H1 (cell line): Measurements from ENCODE around the gene SNX30. TPM values are rescaled to one million over a fixed set of nuclear protein-coding genes. Genes with fewer than 3 reads are reported as not detected.

Experiments
- CTCF ChIA-PET: fragments of 300-600 bp; sonication (Branson Sonifier 250); formaldehyde crosslinking; loops from one replicate; lab custom pipeline; 2021; ENCODE audit not compliant: partially characterized antibody; lab: Charles Lee
- POLR2A ChIA-PET: fragments of 300-600 bp; sonication (Branson Sonifier 250); formaldehyde crosslinking; loops from one replicate; lab custom pipeline; 2021; ENCODE audit warnings: inconsistent platforms; ENCODE audit not compliant: partially characterized antibody; lab: Charles Lee
- DNase-seq, 2 experiments: peaks; one replicate each; pipeline versions ENCODE4 v3.0.0 to v3.0.0-alpha.2; 2010 to 2022; ENCODE audit warnings: low spot score in 2 of 2, low read depth in 1 of 2, mixed read lengths in 1 of 2
- FAIRE-seq: peaks from 2 replicates; lab custom pipeline; 2011; peaks lifted over from hg19 to GRCh38; lab: Jason Lieb, UNC
- H2AFZ ChIP-seq: 2 replicates; pipeline ENCODE4 v1.8.1; 2012; ENCODE audit warnings: low read length, inconsistent platforms
- H2AK5ac ChIP-seq: 2 replicates; pipeline ENCODE4 v1.6.1; 2013; ENCODE audit warnings: low read depth, low read length
- H2BK120ac ChIP-seq: replicated peaks from 2 replicates; pipeline ENCODE3; 2013; ENCODE audit warnings: low read depth, low read length, inconsistent platforms
- H2BK12ac ChIP-seq: 2 replicates; pipeline ENCODE4 v1.6.1; 2013; ENCODE audit warnings: low read depth, low read length
- H2BK15ac ChIP-seq: 2 replicates; pipeline ENCODE4 v1.6.1; 2013; ENCODE audit warnings: low read length
- H2BK20ac ChIP-seq: 2 replicates; pipeline ENCODE4 v1.6.1; 2013; ENCODE audit warnings: low read length
- H2BK5ac ChIP-seq: 2 replicates; pipeline ENCODE4 v1.6.1; 2013; ENCODE audit warnings: low read depth, low read length
- H3K14ac ChIP-seq: 2 replicates; pipeline ENCODE4 v1.6.1; 2013; ENCODE audit warnings: inconsistent platforms; ENCODE audit not compliant: insufficient read length
- H3K18ac ChIP-seq: 2 replicates; pipeline ENCODE4 v1.6.1; 2013; ENCODE audit warnings: low read length; ENCODE audit errors: extremely low read depth
- H3K23ac ChIP-seq: 2 replicates; pipeline ENCODE4 v1.6.1; 2013; ENCODE audit warnings: inconsistent platforms; ENCODE audit not compliant: insufficient read length
- H3K23me2 ChIP-seq: 2 replicates; pipeline ENCODE4 v1.6.1; 2013; ENCODE audit warnings: low read depth, low read length
- H3K27ac ChIP-seq: 2 replicates; pipeline ENCODE4 v1.6.1; 2011; ENCODE audit warnings: low read depth, low read length, inconsistent platforms
- H3K27me3 ChIP-seq, 4 experiments: replicated peaks in 1 of 4; 1 replicate in 1 of 4; 2 replicates in 3 of 4; pipeline versions ENCODE4 v1.6.1 to v1.8.1; 2011 to 2013; ENCODE audit warnings: low read length in 3 of 4, mild to moderate bottlenecking in 3 of 4, inconsistent platforms in 2 of 4, mixed read lengths in 2 of 4, moderate library complexity in 1 of 4; ENCODE audit not compliant: control insufficient read depth in 3 of 4, insufficient read depth in 3 of 4; ENCODE audit errors: extremely low read depth in 1 of 4
- H3K36me3 ChIP-seq, 4 experiments: 2 replicates each; pipeline versions ENCODE4 v1.6.1 to v1.8.1; 2011 to 2013; ENCODE audit warnings: mild to moderate bottlenecking in 4 of 4, low read length in 3 of 4, moderate library complexity in 2 of 4, control low read depth in 1 of 4, inconsistent platforms in 1 of 4; ENCODE audit not compliant: insufficient read depth in 4 of 4, control insufficient read depth in 2 of 4
- H3K4ac ChIP-seq: replicated peaks from 2 replicates; pipeline ENCODE3; 2013; ENCODE audit warnings: low read length, low read depth, mixed read lengths, inconsistent platforms; ENCODE audit not compliant: insufficient read length
- H3K4me1 ChIP-seq, 4 experiments: replicated peaks in 1 of 4; 1 replicate in 1 of 4; 2 replicates in 3 of 4; pipeline versions ENCODE4 v1.6.1 to v1.8.1; 2011 to 2013; ENCODE audit warnings: low read length in 3 of 4, inconsistent platforms in 2 of 4, mixed read lengths in 1 of 4; ENCODE audit not compliant: insufficient read depth in 4 of 4, control insufficient read depth in 3 of 4
- H3K4me2 ChIP-seq, 2 experiments: 2 replicates each; pipeline versions ENCODE4 v1.6.1 to v1.8.1; 2011 to 2013; ENCODE audit warnings: low read depth in 2 of 2, low read length in 2 of 2, control low read depth in 1 of 2, inconsistent platforms in 1 of 2, mild to moderate bottlenecking in 1 of 2; ENCODE audit not compliant: insufficient read depth in 1 of 2
- H3K4me3 ChIP-seq, 4 experiments: fragments of 200-600, 300-600 bp in 1 of 4; sonication (generic), shearing (Covaris generic), sonication (Bioruptor Twin) in 1 of 4; 2 replicates each; pipeline versions ENCODE4 v1.5.1 to v1.8.1; 2011 to 2016; ENCODE audit warnings: low read length in 4 of 4, low read depth in 3 of 4, control low read depth in 2 of 4, inconsistent platforms in 2 of 4, mild to moderate bottlenecking in 2 of 4, mixed read lengths in 1 of 4, moderate library complexity in 1 of 4; ENCODE audit not compliant: insufficient read depth in 2 of 4; ENCODE audit errors: extremely low read depth in 1 of 4
- H3K56ac ChIP-seq: replicated peaks from 2 replicates; pipeline ENCODE3; 2013; ENCODE audit warnings: low read depth, mild to moderate bottlenecking, mixed read lengths, low read length, inconsistent platforms; ENCODE audit not compliant: insufficient read length
- H3K79me1 ChIP-seq: 2 replicates; pipeline ENCODE4 v1.6.1; 2013; ENCODE audit warnings: low read depth, low read length, control low read depth
- H3K79me2 ChIP-seq, 2 experiments: 2 replicates each; pipeline versions ENCODE4 v1.6.1 to v1.8.1; 2012 to 2013; ENCODE audit warnings: low read length in 2 of 2, mild to moderate bottlenecking in 2 of 2, inconsistent platforms in 1 of 2; ENCODE audit not compliant: insufficient read depth in 2 of 2, control insufficient read depth in 1 of 2
- H3K9ac ChIP-seq, 4 experiments: replicated peaks in 1 of 4; 1 replicate in 1 of 4; 2 replicates in 3 of 4; pipeline versions ENCODE4 v1.6.1 to v1.8.1; 2011 to 2013; ENCODE audit warnings: low read depth in 3 of 4, low read length in 3 of 4, control low read depth in 2 of 4, mild to moderate bottlenecking in 2 of 4, moderate library complexity in 2 of 4, inconsistent platforms in 1 of 4; ENCODE audit errors: extremely low read depth in 1 of 4
- H3K9me3 ChIP-seq, 2 experiments: 2 replicates each; pipeline versions ENCODE4 v1.6.1 to v1.8.1; 2012 to 2013; ENCODE audit warnings: mild to moderate bottlenecking in 2 of 2, moderate library complexity in 2 of 2, control low read depth in 1 of 2, inconsistent platforms in 1 of 2, low read depth in 1 of 2, low read length in 1 of 2, mixed read lengths in 1 of 2; ENCODE audit not compliant: insufficient read depth in 2 of 2
- H4K20me1 ChIP-seq, 2 experiments: replicated peaks in 1 of 2; 2 replicates each; pipeline versions ENCODE3 to v1.8.1; 2011 to 2013; ENCODE audit warnings: inconsistent platforms in 2 of 2, low read length in 2 of 2, mild to moderate bottlenecking in 1 of 2; ENCODE audit not compliant: insufficient read depth in 2 of 2, control insufficient read depth in 1 of 2
- H4K5ac ChIP-seq: 2 replicates; pipeline ENCODE4 v1.6.1; 2013; ENCODE audit warnings: low read length, low read depth, mixed read lengths, inconsistent platforms; ENCODE audit not compliant: insufficient read length
- H4K8ac ChIP-seq: 2 replicates; pipeline ENCODE4 v1.8.0; 2013; ENCODE audit warnings: mild to moderate bottlenecking, moderate library complexity, low read length, inconsistent platforms; ENCODE audit not compliant: insufficient read depth; ENCODE audit errors: extremely low read depth
- H4K91ac ChIP-seq: replicated peaks from 2 replicates; pipeline ENCODE3; 2013; ENCODE audit warnings: low read length, mixed read lengths, inconsistent platforms; ENCODE audit not compliant: insufficient read length
- ASH2L ChIP-seq: fragments of 200-600, 300-600 bp; sonication (generic); IDR thresholded peaks from one replicate; pipeline ENCODE4 v1.7.1; 2017; ENCODE audit warnings: low read length
- BCL11A ChIP-seq, 2 experiments: IDR thresholded peaks; one replicate each; pipeline ENCODE4 v1.6.1; 2011; ENCODE audit warnings: low read depth in 2 of 2, low read length in 2 of 2, mild to moderate bottlenecking in 2 of 2
- EZH2 ChIP-seq: fragments of 200-600 bp; sonication (generic); IDR thresholded peaks from 2 replicates; pipeline ENCODE4 v1.7.1; 2012; ENCODE audit warnings: low read depth, mild to moderate bottlenecking, moderate library complexity, low read length, inconsistent platforms; ENCODE audit not compliant: severe bottlenecking
- HDAC6 ChIP-seq: IDR thresholded peaks from one replicate; pipeline ENCODE4 v1.7.1; 2012; ENCODE audit warnings: low read depth, mild to moderate bottlenecking, inconsistent platforms, low read length, moderate library complexity
- POU5F1 ChIP-seq: IDR thresholded peaks from 2 replicates; pipeline ENCODE4 v1.6.1; 2011; ENCODE audit warnings: low read depth, mild to moderate bottlenecking, low read length, moderate library complexity
- SRF ChIP-seq: IDR thresholded peaks from 2 replicates; pipeline ENCODE4 v1.6.1; 2011; ENCODE audit warnings: mild to moderate bottlenecking, low read depth, low read length, moderate library complexity
- TAF7 ChIP-seq: optimal IDR thresholded peaks from 2 replicates; pipeline ENCODE3; 2011; ENCODE audit warnings: low read depth, mild to moderate bottlenecking, inconsistent platforms, low read length, moderate library complexity, borderline replicate concordance
- TEAD4 ChIP-seq: IDR thresholded peaks from 2 replicates; pipeline ENCODE4 v1.6.1; 2012; ENCODE audit warnings: low read depth, low read length, inconsistent platforms, mixed read lengths
- WGBS, 2 experiments: shearing (Covaris generic) in 1 of 2; methylation state at CpG; one replicate each; pipeline versions ENCODE4 v1.1.6 to v1.1.7; 2013 to 2015; ENCODE audit warnings: low lambda C conversion rate in 2 of 2, mixed read lengths in 2 of 2, inconsistent platforms in 1 of 2, low coverage in 1 of 2, missing lambda C conversion rate in 1 of 2; ENCODE audit not compliant: insufficient replicate concordance in 2 of 2, insufficient coverage in 1 of 2, insufficient read length in 1 of 2; ENCODE audit errors: extremely low coverage in 1 of 2, missing lambda C conversion rate in 1 of 2; 5-methylcytosine and 5-hydroxymethylcytosine counted together
- polyA plus RNA-seq, 7 experiments: library from polyadenylated mRNA; depleted of rRNA in 3 of 7; stranded (reverse) in 5 of 7; unstranded in 2 of 7; fragments of >200 nt in 5 of 7; fragments of 200-250 nt in 2 of 7; gene quantifications; 1 replicate in 5 of 7; 2 replicates in 1 of 7; 4 replicates in 1 of 7; pipeline versions ENCODE4 v1.2.1 to v1.2.3, GENCODE V29; 2011 to 2013; ENCODE audit warnings: missing spikeins in 2 of 7, mixed read lengths in 2 of 7
- total RNA-seq: library from RNA; stranded (reverse); fragmentation: NEBNext Ultra II Directional; extraction: Animal tissue kit (Norgen Biotek cat#: 25700); gene quantifications from 2 replicates; pipeline ENCODE4 v1.2.1, GENCODE V29; 2021

The SNX30 gene
- total and polyA plus RNA-seq, 2 of the 8 experiments (the other 6 are each of a cell fraction or from before 2014, with no cell fraction given), result 4.0 to 12.2 TPM

- H4K5ac ChIP-seq, result no peak overlapping the region
Observed at GRCh38 chr9:112885324-112885723, 134.8 kb downstream of the SNX30 start.

More at GRCh38 chr9:112885324-112885723, 134.8 kb downstream of the SNX30 start:
- Histone ChIP-seq H3K18ac (no peak overlapping the region), H3K79me2 (no peaks in the 10 kb centered on the region), H2AK5ac (no peak overlapping the region), H3K79me1 (no peaks in the 10 kb centered on the region), H3K14ac (no peak overlapping the region), H3K56ac (no peak overlapping the region)
- WGBS, 2 experiments, result 90% methylated on average over 1 of the region's 1 CpG; no CpG with 5 or more reads in 1 of the 2 experiments
- TF ChIP-seq TEAD4 (no peak), BCL11A (IDR thresholded peaks at IDR 0.05; ENCODE audit: low read depth in 2 of 2, low read length in 2 of 2) (no peak), EZH2 (no peak), POU5F1 (no peak), TAF7 (no peak), SRF (no peak), ASH2L (no peak), HDAC6 (no peak)
- TF ChIP-seq, all 59 proteins: peak for 0
- no peaks in the 10 kb centered on the region for H4K20me1 ChIP-seq
- H4K8ac ChIP-seq, result no peak overlapping the region
- no peak overlapping the region for H3K4ac ChIP-seq
- H2BK120ac ChIP-seq, result no peak overlapping the region
- no peak overlapping the region for H2BK5ac ChIP-seq
- ChIA-PET CTCF (interaction anchor here (0.8 to 6.4 kb wide), 9 partner anchors 9 to 850 kb away, joined by 3 to 76 read pairs (median 24); no protein-coding TSS in a partner anchor), POLR2A (interaction anchor here (1.5 kb wide), 1 partner anchor 29 kb away, joined by 3 read pairs; no protein-coding TSS in a partner anchor)
- H2BK20ac ChIP-seq, result no peak overlapping the region
- no peak overlapping the region for H3K27ac ChIP-seq
- H3K9ac ChIP-seq, result no peak overlapping the region
- FAIRE-seq (no peak), DNase-seq (no peak)
- no peaks in the 10 kb centered on the region for H3K36me3 ChIP-seq
- H4K91ac ChIP-seq, result no peak overlapping the region
- peaks cover 0 to 5% (median 0%) of the 10 kb centered on the region in 4 experiments; a peak in 3 of 7 replicates for H3K4me1 ChIP-seq
- no peak overlapping the region for H3K4me3 ChIP-seq
- H3K9me3 ChIP-seq, result no peaks in the 10 kb centered on the region; a peak in 1 of 4 replicates
- no peak overlapping the region for H2BK15ac ChIP-seq
- no peak overlapping the region for H3K4me2 ChIP-seq
- H3K23ac ChIP-seq, result no peak overlapping the region
- no peak overlapping the region for H2BK12ac ChIP-seq
- H3K27me3 ChIP-seq, result peaks cover 7 to 14% (median 11%) of the 10 kb centered on the region in 4 experiments
- peaks cover 3% of the 10 kb centered on the region; the same call in 1 of the 2 replicates for H3K23me2 ChIP-seq
- H2AFZ ChIP-seq, result no peak overlapping the region
